NT2/D1 (cell line): ENCODE data around the gene ACKR2.
"Not testable (repeated sequence)": the region's sequence is repeated elsewhere in the genome, so short reads cannot be mapped to it uniquely, and the experiment has no call there.

ENCODE experiments used
- DNase-seq: peaks from one replicate; pipeline ENCODE4 v3.0.0-alpha.2; 2011; ENCODE audit warnings: low read depth, low spot score
- H3K27me3 ChIP-seq: 2 replicates; pipeline ENCODE4 v1.6.0; 2011; ENCODE audit warnings: mild to moderate bottlenecking; ENCODE audit not compliant: insufficient read length, insufficient read depth
- H3K36me3 ChIP-seq: 2 replicates; pipeline ENCODE4 v1.6.1; 2011; ENCODE audit warnings: mild to moderate bottlenecking, low read length, mixed read lengths; ENCODE audit not compliant: insufficient read depth, insufficient read length
- H3K4me1 ChIP-seq: 2 replicates; pipeline ENCODE4 v1.5.1; 2011; ENCODE audit not compliant: insufficient read depth, insufficient read length
- H3K4me3 ChIP-seq: 2 replicates; pipeline ENCODE4 v1.5.1; 2011; ENCODE audit warnings: low read depth; ENCODE audit not compliant: insufficient read length
- H3K9ac ChIP-seq: 2 replicates; pipeline ENCODE4 v1.6.0; 2011; ENCODE audit warnings: low read depth; ENCODE audit not compliant: insufficient read length
- H3K9me3 ChIP-seq: 2 replicates; pipeline ENCODE4 v1.5.1; 2011; ENCODE audit warnings: mild to moderate bottlenecking, low read length; ENCODE audit not compliant: insufficient read depth
- SUZ12 ChIP-seq: IDR thresholded peaks from 2 replicates; pipeline ENCODE4 v1.6.1; 2011; ENCODE audit not compliant: insufficient read length, insufficient read depth; ENCODE audit errors: extremely low read depth
- YY1 ChIP-seq: IDR thresholded peaks from 2 replicates; pipeline ENCODE4 v1.6.1; 2011; ENCODE audit not compliant: insufficient read length, insufficient read depth
- ZNF274 ChIP-seq: IDR thresholded peaks from 2 replicates; pipeline ENCODE4 v1.6.1; 2011; ENCODE audit warnings: mild to moderate bottlenecking, low read depth, low read length

Gene ACKR2

DNA sequence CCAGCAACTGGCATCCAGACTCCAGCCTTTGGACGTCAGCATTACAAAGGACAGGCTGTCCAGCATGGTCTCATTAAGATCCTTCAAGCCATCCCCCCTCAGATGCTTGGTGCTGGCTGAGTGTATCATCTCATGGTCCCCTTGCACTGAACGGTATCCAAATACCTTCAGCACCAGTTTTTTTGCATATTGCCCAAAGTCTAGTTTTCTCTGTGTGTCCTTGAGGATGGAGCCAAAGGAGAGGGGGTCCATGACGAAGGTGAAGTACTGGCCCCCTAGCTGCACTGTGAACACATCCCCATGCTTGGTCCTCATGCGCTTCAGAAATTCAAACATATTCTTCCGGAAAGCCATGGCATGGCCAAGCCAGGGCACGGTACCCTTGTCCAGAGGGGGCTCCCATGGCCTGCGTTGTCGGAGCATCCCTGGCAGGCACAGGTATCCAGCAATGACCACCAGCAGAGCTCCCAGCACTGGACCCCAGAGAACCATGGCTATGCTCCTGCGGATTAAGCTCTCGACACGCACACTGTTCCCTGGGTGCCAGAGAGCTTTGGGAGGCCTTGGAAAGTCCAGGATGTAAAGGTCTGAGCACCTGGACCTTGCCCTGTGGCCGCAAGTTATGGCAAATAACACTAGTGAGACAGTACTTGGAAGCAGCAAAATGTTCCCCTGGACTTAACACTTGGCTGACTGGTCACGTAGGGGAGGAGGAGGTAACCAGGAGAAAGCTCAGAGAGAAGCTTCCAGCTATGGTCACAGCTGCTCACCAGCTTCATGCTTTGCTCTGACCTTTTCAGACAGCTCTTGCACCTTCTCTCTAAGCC is 66.3 kb downstream of the ACKR2 start, which contains the start of gene CYP8B1:
Gene CYP8B1 (minus strand): TSS at position 555 of the 827 bp plus-strand sequence. CDS start 63 bp downstream, at position 492.
- H3K9me3 ChIP-seq = no peaks in the 10 kb centered on the region; the same call in 1 of the 2 replicates
- DNase-seq = no peak
- H3K9ac ChIP-seq = no peak within 1 kb of the TSS
- no peaks in the 10 kb centered on the region for H3K36me3 ChIP-seq
- peaks cover 3% of the 10 kb centered on the region for H3K4me1 ChIP-seq
- TF ChIP-seq ZNF274 (no peak), YY1 (no peak), SUZ12 (no peak)
- H3K27me3 ChIP-seq = peaks cover 14% of the 10 kb centered on the region
- no peak within 1 kb of the TSS for H3K4me3 ChIP-seq

- TF ChIP-seq ZNF274 (no peak), YY1 (no peak), SUZ12 (no peak)
- H3K27me3 ChIP-seq = peaks cover 14% of the 10 kb centered on the region
- H3K4me1 ChIP-seq = peaks cover 4% of the 10 kb centered on the region
- H3K4me3 ChIP-seq = no peak overlapping the region
- no peaks in the 10 kb centered on the region; the same call in 1 of the 2 replicates for H3K9me3 ChIP-seq
- no peak for DNase-seq
- H3K36me3 ChIP-seq = no peaks in the 10 kb centered on the region
- no peak overlapping the region for H3K9ac ChIP-seq
Measured at GRCh38 chr3:42876401-42876800, 67.2 kb downstream of the ACKR2 start.

DNA sequence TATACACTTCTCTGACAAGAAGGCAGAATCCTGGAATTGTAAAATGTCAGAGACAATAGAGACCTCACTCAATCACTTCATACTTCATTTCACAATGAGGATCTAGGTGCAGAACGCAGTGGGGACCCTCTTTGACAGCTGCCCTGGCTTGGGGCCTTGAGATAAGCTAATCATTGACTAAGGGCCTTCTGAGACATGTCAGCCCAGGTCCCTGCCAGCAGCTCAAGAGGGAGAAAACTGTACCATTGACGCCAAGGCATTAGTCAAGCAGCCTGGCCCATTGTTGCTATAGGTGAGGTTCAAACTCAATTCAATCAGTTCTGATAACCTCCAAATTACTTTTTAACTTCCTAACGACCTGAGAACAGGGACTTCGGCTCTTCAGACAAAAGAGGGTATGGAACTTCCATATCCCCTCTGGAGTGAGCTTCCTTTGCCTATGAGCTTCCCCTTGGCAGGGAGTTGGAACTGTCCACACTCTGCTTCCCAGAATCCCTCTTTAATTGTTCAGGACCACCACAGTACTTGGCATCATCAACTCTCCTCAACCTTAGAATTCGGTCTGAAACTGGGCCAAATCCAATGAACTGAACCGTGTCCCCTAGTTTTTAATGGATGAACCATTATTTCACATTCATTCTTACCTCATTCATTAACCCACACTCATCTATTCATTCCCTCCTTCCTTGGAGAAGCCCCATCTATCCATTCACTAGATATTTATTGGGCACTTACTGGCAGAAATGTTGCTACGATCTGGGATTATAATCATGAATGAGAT is 67.9 kb downstream of the ACKR2 start:
- H3K4me1 ChIP-seq = peaks cover 4% of the 10 kb centered on the region
- TF ChIP-seq YY1 (no peak), ZNF274 (no peak), SUZ12 (no peak)
- no peak for DNase-seq
- no peak overlapping the region for H3K9ac ChIP-seq
- peaks cover 14% of the 10 kb centered on the region for H3K27me3 ChIP-seq
- H3K4me3 ChIP-seq = no peak overlapping the region
- no peaks in the 10 kb centered on the region for H3K36me3 ChIP-seq
- H3K9me3 ChIP-seq = no peaks in the 10 kb centered on the region; the same call in 1 of the 2 replicates

DNA sequence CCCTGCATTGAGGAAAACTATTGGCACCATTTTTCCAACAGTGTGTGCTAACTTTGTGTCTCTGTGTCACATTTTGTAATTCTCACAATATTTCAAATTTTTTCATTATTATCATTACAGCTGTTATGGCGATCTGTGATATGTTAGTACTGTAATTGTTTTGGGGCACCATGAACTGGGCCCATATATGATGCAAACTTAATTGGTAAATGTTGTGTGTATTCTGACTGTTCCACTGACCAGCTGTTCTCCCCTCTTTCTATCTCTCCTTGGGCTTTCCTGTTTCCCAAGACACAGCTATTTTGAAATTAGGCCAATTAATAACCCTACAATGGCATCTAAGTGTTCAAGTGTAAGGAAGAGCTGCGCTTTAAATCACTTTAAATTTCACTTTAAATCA is 68.6 kb downstream of the ACKR2 start:
- peaks cover 4% of the 10 kb centered on the region for H3K4me1 ChIP-seq
- no peak overlapping the region for H3K9ac ChIP-seq
- peaks cover 17% of the 10 kb centered on the region for H3K27me3 ChIP-seq

GRCh38 chr3:42880183-42880582 is 70.9 kb downstream of the ACKR2 start:
- Histone ChIP-seq H3K27me3 (peaks cover 12% of the 10 kb centered on the region), H3K9me3 (no peaks in the 10 kb centered on the region), H3K36me3 (no peaks in the 10 kb centered on the region), H3K4me1 (peaks cover 4% of the 10 kb centered on the region), H3K9ac (peak overlapping the region; percentile 79), H3K4me3 (peak overlapping the region; percentile 45)
- no peak for DNase-seq
- no peak for TF ChIP-seq SUZ12
- no peak for TF ChIP-seq ZNF274
- TF ChIP-seq YY1 = no peak

More for the DNA sequence above, 68.6 kb downstream of the ACKR2 start:
- DNase-seq = no peak
- Histone ChIP-seq H3K36me3 (no peaks in the 10 kb centered on the region), H3K9me3 (no peaks in the 10 kb centered on the region; the same call in 1 of the 2 replicates), H3K4me3 (no peak overlapping the region)
- TF ChIP-seq SUZ12 (no peak), YY1 (no peak), ZNF274 (no peak)

- no peaks in the 10 kb centered on the region for H3K9me3 ChIP-seq
- peak overlapping the region; percentile 45 for H3K4me3 ChIP-seq
- H3K27me3 ChIP-seq = peaks cover 9% of the 10 kb centered on the region
- H3K9ac ChIP-seq = peak overlapping the region; percentile 79
- H3K4me1 ChIP-seq = peaks cover 4% of the 10 kb centered on the region
- no peaks in the 10 kb centered on the region for H3K36me3 ChIP-seq
- DNase-seq = peak; percentile 82
- TF ChIP-seq YY1 (no peak), SUZ12 (no peak), ZNF274 (no peak)
Measured at GRCh38 chr3:42880601-42881451, 71.6 kb downstream of the ACKR2 start.

DNA sequence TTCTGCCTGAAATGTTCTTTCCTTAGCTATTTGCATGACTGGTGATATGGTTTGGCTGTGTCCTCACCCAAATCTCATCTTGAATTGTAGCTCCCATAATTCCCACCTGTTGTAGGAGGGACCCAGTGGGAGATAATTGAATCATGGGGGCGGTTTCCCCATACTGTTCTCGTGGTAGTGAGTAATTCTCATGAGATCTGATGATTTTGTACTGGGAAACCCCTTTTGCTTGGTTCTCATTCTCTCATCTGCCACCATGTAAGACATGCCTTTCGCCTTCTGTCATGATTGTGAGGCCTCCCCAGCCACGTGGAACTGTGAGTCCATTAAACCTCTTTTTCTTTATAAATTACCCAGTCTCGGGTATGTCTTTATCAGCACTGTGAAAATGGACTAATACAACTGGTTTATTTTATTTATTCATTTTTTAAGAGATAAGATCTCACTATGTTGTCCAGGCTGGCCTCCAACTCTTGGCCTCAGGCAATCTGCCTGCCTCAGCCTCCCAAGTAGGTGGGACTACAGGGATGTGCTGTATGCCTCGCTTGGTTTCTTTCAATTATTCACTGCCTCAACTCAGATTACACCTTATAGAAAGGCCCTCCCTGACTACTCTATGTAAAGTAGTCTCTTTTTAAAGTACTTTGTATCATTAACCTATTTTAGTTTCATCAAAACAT is 74.1 kb downstream of the ACKR2 start:
- not testable (repeated sequence) for H3K27me3 ChIP-seq, H3K9ac ChIP-seq, H3K9me3 ChIP-seq, H3K36me3 ChIP-seq, H3K4me1 ChIP-seq, H3K4me3 ChIP-seq, DNase-seq
